HepG2 (cell line): ENCODE data around the gene LZTFL1. TPM values are rescaled to one million over a fixed set of nuclear protein-coding genes. Genes with fewer than 3 reads are reported as not detected.

Experiments
- ATAC-seq: fragments of 200-7000 bp; cut with Tn5 transposase; 3 replicates; pipeline ENCODE4 v1.9.1; 2020; ENCODE audit warnings: mild to moderate bottlenecking, moderate library complexity
- BruUV-seq: library from RNA; stranded (reverse); fragments of 400-500 nt; replicated peaks from 2 replicates; lab custom pipeline; 2021; lab: Mats Ljungman, UMichigan
- CTCF ChIA-PET: fragments of 300-600 bp; formaldehyde crosslinking; extraction: SDS; loops from one replicate; lab custom pipeline; 2021; ENCODE audit warnings: low total read pairs, inconsistent platforms, low intra/inter-chr PET ratio; lab: Yijun Ruan, JAX
- POLR2A ChIA-PET: fragments of 350-600 bp; sonication (Branson Sonifier 250); formaldehyde crosslinking; loops from one replicate; lab custom pipeline; 2020; ENCODE audit warnings: antibody characterized with exemption, inconsistent platforms; lab: Yijun Ruan, JAX
- DNase-seq: peaks from one replicate; pipeline ENCODE4 v3.0.0-alpha.2; 2015; ENCODE audit warnings: low spot score
- FAIRE-seq: peaks from 3 replicates; lab custom pipeline; 2011; peaks lifted over from hg19 to GRCh38; lab: Jason Lieb, UNC
- H2AFZ ChIP-seq: one replicate; pipeline ENCODE4 v1.6.1; 2011; ENCODE audit warnings: low read length, inconsistent platforms
- H3K27ac ChIP-seq: fragments of 300-600 bp; 3 replicates; pipeline ENCODE4 v1.8.0; 2011; ENCODE audit warnings: mixed run types, mild to moderate bottlenecking, mixed read lengths, low read length, inconsistent platforms; ENCODE audit not compliant: insufficient read depth; ENCODE audit errors: extremely low read length
- H3K27me3 ChIP-seq, 2 experiments: fragments of 200-600 bp in 1 of 2; 2 replicates in 1 of 2; 3 replicates in 1 of 2; pipeline versions ENCODE4 v1.6.0 to v1.8.0; 2011; ENCODE audit warnings: low read length in 2 of 2, mild to moderate bottlenecking in 2 of 2, moderate library complexity in 2 of 2, inconsistent platforms in 1 of 2; ENCODE audit not compliant: insufficient read depth in 2 of 2, control insufficient read depth in 1 of 2
- H3K36me3 ChIP-seq, 2 experiments: fragments of 200-600 bp in 1 of 2; replicated peaks in 1 of 2; 2 replicates in 1 of 2; 3 replicates in 1 of 2; pipeline versions ENCODE4 v1.5.1 to v1.8.0; 2011; ENCODE audit warnings: low read length in 2 of 2, inconsistent platforms in 1 of 2; ENCODE audit not compliant: insufficient read depth in 2 of 2, control insufficient read depth in 1 of 2
- H3K4me1 ChIP-seq: 2 replicates; pipeline ENCODE4 v1.5.1; 2012; ENCODE audit warnings: low read length, inconsistent platforms; ENCODE audit not compliant: insufficient read depth
- H3K4me2 ChIP-seq: 2 replicates; pipeline ENCODE4 v1.6.0; 2011; ENCODE audit warnings: low read depth, low read length, inconsistent platforms
- H3K4me3 ChIP-seq, 3 experiments: fragments of 200-600 bp in 1 of 3; sonication (generic), shearing (Covaris generic) in 1 of 3; replicated peaks in 1 of 3; 2 replicates each; pipeline ENCODE4 v1.5.1; 2011 to 2016; ENCODE audit warnings: low read length in 3 of 3, inconsistent platforms in 2 of 3, low read depth in 2 of 3, mild to moderate bottlenecking in 2 of 3, control low read depth in 1 of 3, mixed read lengths in 1 of 3; ENCODE audit not compliant: insufficient read depth in 1 of 3
- H3K79me2 ChIP-seq: one replicate; pipeline ENCODE4 v1.6.1; 2011; ENCODE audit warnings: low read length, inconsistent platforms; ENCODE audit not compliant: insufficient read depth
- H3K9ac ChIP-seq: 2 replicates; pipeline ENCODE4 v1.6.0; 2011; ENCODE audit warnings: mild to moderate bottlenecking, low read depth, low read length, inconsistent platforms; ENCODE audit not compliant: insufficient read depth
- H3K9me3 ChIP-seq: 2 replicates; pipeline ENCODE4 v1.5.1; 2012; ENCODE audit warnings: mild to moderate bottlenecking, low read length
- H4K20me1 ChIP-seq: 2 replicates; pipeline ENCODE4 v1.6.0; 2011; ENCODE audit warnings: inconsistent platforms, mild to moderate bottlenecking, low read length, moderate library complexity; ENCODE audit not compliant: insufficient read depth
- CENPBD1 ChIP-seq: sonication (generic); formaldehyde crosslinking; IDR thresholded peaks from 2 replicates; pipeline ENCODE4 v1.8.0; 2022; ENCODE audit warnings: missing genetic modification reagents, low read depth, mild to moderate bottlenecking, borderline replicate concordance
- CTCF ChIP-seq: sonication (generic); formaldehyde crosslinking; IDR thresholded peaks from 2 replicates; pipeline ENCODE4 v1.5.0; 2020; ENCODE audit warnings: mild to moderate bottlenecking, missing genetic modification reagents, moderate library complexity
- DMAP1 ChIP-seq: IDR thresholded peaks from 2 replicates; pipeline ENCODE4 v1.6.1; 2016
- HDAC2 ChIP-seq: sonication (generic); formaldehyde crosslinking; IDR thresholded peaks from 2 replicates; pipeline ENCODE4 v1.4.0; 2020; ENCODE audit warnings: missing genetic modification reagents
- KDM3A ChIP-seq: IDR thresholded peaks from 2 replicates; pipeline ENCODE4 v1.6.1; 2018; ENCODE audit warnings: low read depth, missing compliant biosample characterization
- PRDM4 ChIP-seq: sonication (generic); formaldehyde crosslinking; IDR thresholded peaks from 2 replicates; pipeline ENCODE4 v1.9.0; 2021; ENCODE audit warnings: missing genetic modification reagents, borderline replicate concordance
- RAD51 ChIP-seq: fragments of 450-650 bp; IDR thresholded peaks from 2 replicates; pipeline ENCODE4 v1.6.1; 2016; ENCODE audit warnings: borderline replicate concordance
- STAG1 ChIP-seq: sonication (generic); formaldehyde crosslinking; IDR thresholded peaks from 2 replicates; pipeline ENCODE4 v1.4.0; 2020; ENCODE audit warnings: missing genetic modification reagents
- ZNF616 ChIP-seq: sonication (generic); formaldehyde crosslinking; IDR thresholded peaks from 2 replicates; pipeline ENCODE4 v1.5.0; 2020; ENCODE audit warnings: low read depth, mild to moderate bottlenecking, missing genetic modification reagents
- WGBS: methylation state at CpG from one replicate; pipeline ENCODE4 v1.1.6; 2017; ENCODE audit warnings: low lambda C conversion rate; 5-methylcytosine and 5-hydroxymethylcytosine counted together
- in situ Hi-C: cut with HindIII; loops from 2 replicates; pipeline ENCODE4 v1.10.0; 2017; ENCODE audit warnings: low pct_unique_long_range_greater_than_20kb; ENCODE audit not compliant: extremely low pct_ligation_motif_present
- intact Hi-C: fragments of 100-400 bp; cut with micrococcal nuclease; formaldehyde crosslinking; loops from one replicate; pipeline ENCODE4 v1.10.0; 2022; ENCODE audit not compliant: unreplicated experiment
- polyA plus RNA-seq, 8 experiments: library from polyadenylated mRNA; depleted of rRNA in 3 of 8; stranded (reverse) in 7 of 8; unstranded in 1 of 8; fragments of >200 nt; fragmentation: Illumina TruSeq in 4 of 8; extraction: Trizol in 4 of 8; gene quantifications; 2 replicates each; pipeline versions ENCODE4 v1.2.1 to v1.2.3, GENCODE V29; 2011 to 2016; ENCODE audit warnings: low read depth in 4 of 8, missing spikeins in 1 of 8, mixed read lengths in 1 of 8; ENCODE audit not compliant: insufficient read depth in 1 of 8
- total RNA-seq, 5 experiments: library from RNA; depleted of rRNA; stranded (reverse); fragments of >200 nt; fragmentation: Illumina TruSeq; extraction: Trizol; gene quantifications; 2 replicates each; pipeline ENCODE4 v1.2.3, GENCODE V29; 2016; ENCODE audit warnings: low read depth in 1 of 5

LZTFL1 gene
- total and polyA plus RNA-seq, 2 of the 13 experiments (the other 11 are each of a cell fraction or from before 2014, with no cell fraction given) = 16.6 to 17.2 TPM

- DNase-seq (no peak), ATAC-seq (no peak), FAIRE-seq (no peak)
- no peaks in the 10 kb centered on the region for H3K79me2 ChIP-seq
- intact Hi-C loops = no loop called here
- in situ Hi-C loops = no loop called here
- no peak overlapping the region for H3K4me2 ChIP-seq
- H2AFZ ChIP-seq = no peak overlapping the region
- whole genome bisulfite sequencing = 96% methylated on average over 5 of the region's 5 CpGs
- ChIA-PET CTCF (interaction anchor here (1.1 kb wide), 1 partner anchor 71 kb away, joined by 4 read pairs; no protein-coding TSS in a partner anchor), POLR2A (no interaction called here)
- H4K20me1 ChIP-seq = no peaks in the 10 kb centered on the region
- H3K9ac ChIP-seq = no peak overlapping the region
- no TSS peak for BruUV-seq
- H3K36me3 ChIP-seq = peaks cover 6 to 34% of the 10 kb centered on the region in 2 experiments; a peak in 4 of 5 replicates
- no peaks in the 10 kb centered on the region for H3K4me1 ChIP-seq
- H3K9me3 ChIP-seq = no peaks in the 10 kb centered on the region
- no peak overlapping the region for H3K27ac ChIP-seq
- no peaks in the 10 kb centered on the region for H3K27me3 ChIP-seq
- TF ChIP-seq CENPBD1 (CRISPR knock-in tag) (no peak), HDAC2 (CRISPR knock-in tag) (no peak), DMAP1 (no peak), CTCF (peak; percentile 37), RAD51 (no peak), KDM3A (CRISPR knock-in tag) (no peak), PRDM4 (CRISPR knock-in tag) (no peak), STAG1 (CRISPR knock-in tag) (peak; percentile 46), ZNF616 (CRISPR knock-in tag) (no peak)
- TF ChIP-seq, all 625 proteins: peak for 2
- H3K4me3 ChIP-seq = no peak overlapping the region
Observed at GRCh38 chr3:45832699-45833098, 9.2 kb downstream of the LZTFL1 start.
